ENCODE measurements around the gene AOC1. TPM values are rescaled to one million over a fixed set of nuclear protein-coding genes. Genes with fewer than 3 reads are reported as not detected.

AOC1 gene
- total RNA-seq, 4 donors from 2014 or later, result 0.26 to 0.55 (median 0.29) TPM; not detected in 1

GRCh38 chr7:150820148-150820547 is 32.2 kb upstream of the AOC1 start:
- intact Hi-C loops (cut with DNase I; ENCODE audit: low total_unique reads), result no loop called here
- no peaks in the 10 kb centered on the region for H3K4me1 ChIP-seq
- TF ChIP-seq POLR2A (IDR thresholded peaks at IDR 0.05), result no peak
- TF ChIP-seq, protein P1, sequence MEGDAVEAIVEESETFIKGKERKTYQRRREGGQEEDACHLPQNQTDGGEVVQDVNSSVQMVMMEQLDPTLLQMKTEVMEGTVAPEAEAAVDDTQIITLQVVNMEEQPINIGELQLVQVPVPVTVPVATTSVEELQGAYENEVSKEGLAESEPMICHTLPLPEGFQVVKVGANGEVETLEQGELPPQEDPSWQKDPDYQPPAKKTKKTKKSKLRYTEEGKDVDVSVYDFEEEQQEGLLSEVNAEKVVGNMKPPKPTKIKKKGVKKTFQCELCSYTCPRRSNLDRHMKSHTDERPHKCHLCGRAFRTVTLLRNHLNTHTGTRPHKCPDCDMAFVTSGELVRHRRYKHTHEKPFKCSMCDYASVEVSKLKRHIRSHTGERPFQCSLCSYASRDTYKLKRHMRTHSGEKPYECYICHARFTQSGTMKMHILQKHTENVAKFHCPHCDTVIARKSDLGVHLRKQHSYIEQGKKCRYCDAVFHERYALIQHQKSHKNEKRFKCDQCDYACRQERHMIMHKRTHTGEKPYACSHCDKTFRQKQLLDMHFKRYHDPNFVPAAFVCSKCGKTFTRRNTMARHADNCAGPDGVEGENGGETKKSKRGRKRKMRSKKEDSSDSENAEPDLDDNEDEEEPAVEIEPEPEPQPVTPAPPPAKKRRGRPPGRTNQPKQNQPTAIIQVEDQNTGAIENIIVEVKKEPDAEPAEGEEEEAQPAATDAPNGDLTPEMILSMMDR (IDR thresholded peaks at IDR 0.05), result no peak
- H3K9me3 ChIP-seq, result no peaks in the 10 kb centered on the region
- no peaks in the 10 kb centered on the region for H3K36me3 ChIP-seq
- no peak overlapping the region for H3K27ac ChIP-seq
- no peak overlapping the region for H3K4me3 ChIP-seq
- no peaks in the 10 kb centered on the region for H3K27me3 ChIP-seq
- no peak for DNase-seq

DNA sequence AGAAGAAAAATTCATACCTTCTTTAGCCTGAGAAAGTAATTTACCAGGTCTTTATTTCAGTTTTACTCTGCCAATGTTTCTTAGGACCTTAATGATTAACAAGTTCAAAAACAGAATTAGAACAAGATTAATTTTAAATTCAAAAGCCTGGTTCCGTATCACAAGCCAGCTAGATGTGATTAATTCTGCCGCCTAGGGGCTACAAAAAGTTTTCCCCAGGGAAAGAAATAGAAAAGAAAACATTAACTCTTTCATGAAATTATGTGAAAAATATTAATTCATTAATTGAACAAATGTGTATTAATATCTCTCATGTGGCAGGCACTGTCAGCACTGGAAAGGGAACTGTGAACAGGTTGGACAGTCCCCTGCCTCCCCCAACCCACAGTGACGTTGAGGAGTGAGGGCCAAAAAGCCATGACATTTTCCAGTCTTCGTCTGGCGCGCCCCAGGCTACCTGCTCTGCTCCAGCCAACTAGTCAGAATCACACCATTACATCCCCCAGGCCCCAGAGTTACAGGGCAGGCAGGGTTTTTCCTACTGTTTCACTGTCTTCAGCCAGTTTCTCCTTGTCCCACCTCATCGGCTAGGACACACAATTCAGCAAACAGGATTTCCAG is 31.6 kb upstream of the AOC1 start:
- Histone ChIP-seq H3K27ac (no peak overlapping the region), H3K36me3 (no peaks in the 10 kb centered on the region), H3K4me3 (no peak overlapping the region), H3K9me3 (no peaks in the 10 kb centered on the region), H3K4me1 (no peaks in the 10 kb centered on the region), H3K27me3 (no peaks in the 10 kb centered on the region)
- no peak for DNase-seq
- intact Hi-C loops (cut with DNase I; ENCODE audit: low total_unique reads), result no loop called here
- TF ChIP-seq, protein P1 (IDR thresholded peaks at IDR 0.05), result no peak
- no peak for TF ChIP-seq POLR2A (IDR thresholded peaks at IDR 0.05)

DNA sequence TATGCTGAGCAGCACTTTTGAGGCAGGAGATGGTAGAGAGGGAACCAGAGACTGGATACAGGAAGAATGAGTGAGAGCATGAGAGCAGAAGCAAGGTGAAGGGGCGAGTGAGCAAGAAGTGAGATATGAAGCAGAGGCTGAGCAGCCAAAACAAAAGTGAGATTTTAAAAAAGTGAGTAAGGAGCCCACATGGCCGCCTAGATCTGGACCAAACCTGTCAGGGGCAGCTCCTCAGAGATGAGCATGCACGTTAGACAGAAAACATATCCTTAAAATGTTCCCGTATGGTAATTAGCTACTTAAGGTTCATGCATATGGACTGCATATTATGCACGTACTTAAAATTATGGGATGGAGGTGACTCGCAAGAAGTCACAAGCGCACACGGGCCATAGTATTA is 29.3 kb upstream of the AOC1 start:
- intact Hi-C loops (cut with DNase I; ENCODE audit: low total_unique reads), result no loop called here
- no peaks in the 10 kb centered on the region for H3K36me3 ChIP-seq
- no peaks in the 10 kb centered on the region for H3K9me3 ChIP-seq
- no peak for DNase-seq
- no peak overlapping the region for H3K27ac ChIP-seq
- no peaks in the 10 kb centered on the region for H3K27me3 ChIP-seq
- H3K4me1 ChIP-seq, result no peaks in the 10 kb centered on the region
- TF ChIP-seq POLR2A (IDR thresholded peaks at IDR 0.05), result no peak
- TF ChIP-seq, protein P1 (IDR thresholded peaks at IDR 0.05), result no peak
- H3K4me3 ChIP-seq, result no peak overlapping the region

DNA sequence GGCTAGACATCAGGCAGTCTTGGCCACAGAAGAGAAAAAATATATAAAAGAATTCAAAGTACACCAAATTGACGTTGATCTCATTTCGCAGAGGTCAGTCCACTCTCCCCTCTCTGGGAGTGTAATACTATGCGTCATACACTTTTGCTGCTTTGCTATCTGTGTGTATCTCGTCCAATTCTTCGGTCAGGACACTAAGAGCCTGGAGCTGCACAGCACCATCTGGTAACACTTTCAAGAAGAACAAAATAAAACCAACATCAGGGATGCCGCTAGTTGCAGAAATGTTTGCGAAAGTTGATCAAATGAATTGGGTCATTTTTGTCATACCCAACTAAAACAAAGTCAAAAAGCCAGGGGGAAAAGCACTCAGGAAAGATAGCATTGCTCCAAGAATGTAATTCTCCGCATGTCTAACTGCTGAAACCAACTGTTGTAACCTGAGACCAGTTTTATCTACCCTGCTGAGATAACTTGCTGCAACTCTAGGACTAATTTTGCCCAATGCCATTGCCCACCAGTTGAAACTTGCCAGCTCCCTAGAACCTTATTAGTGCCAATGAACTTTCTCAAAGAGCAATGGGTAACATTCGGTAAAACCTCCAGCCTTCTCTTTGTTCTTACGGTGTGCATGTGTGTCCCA is 28.7 kb upstream of the AOC1 start:
- no peaks in the 10 kb centered on the region for H3K4me1 ChIP-seq
- no peaks in the 10 kb centered on the region for H3K36me3 ChIP-seq
- no peaks in the 10 kb centered on the region for H3K27me3 ChIP-seq
- TF ChIP-seq, protein P1 (IDR thresholded peaks at IDR 0.05), result no peak
- no peak for TF ChIP-seq POLR2A (IDR thresholded peaks at IDR 0.05)
- H3K4me3 ChIP-seq, result no peak overlapping the region
- DNase-seq, result no peak
- intact Hi-C loops (cut with DNase I; ENCODE audit: low total_unique reads), result no loop called here
- H3K27ac ChIP-seq, result no peak overlapping the region
- H3K9me3 ChIP-seq, result no peaks in the 10 kb centered on the region

- H3K4me1 ChIP-seq, result no peaks in the 10 kb centered on the region
- H3K4me3 ChIP-seq, result no peak overlapping the region
- TF ChIP-seq, protein P1 (IDR thresholded peaks at IDR 0.05), result no peak
- no peak for TF ChIP-seq POLR2A (IDR thresholded peaks at IDR 0.05)
- no peak for DNase-seq
- H3K27me3 ChIP-seq, result no peaks in the 10 kb centered on the region
- intact Hi-C loops (cut with DNase I; ENCODE audit: low total_unique reads), result no loop called here
- no peaks in the 10 kb centered on the region for H3K36me3 ChIP-seq
- no peak overlapping the region for H3K27ac ChIP-seq
- no peaks in the 10 kb centered on the region for H3K9me3 ChIP-seq
Observed at GRCh38 chr7:150824379-150825177, 27.7 kb upstream of the AOC1 start.
